Measurements from ENCODE around the gene WNT5B. TPM values are rescaled to one million over a fixed set of nuclear protein-coding genes. Genes with fewer than 3 reads are reported as not detected.
"Not testable (repeated sequence)": the region's sequence is repeated elsewhere in the genome, so short reads cannot be mapped to it uniquely, and the experiment has no call there.

Gene WNT5B
- total and polyA plus RNA-seq, 11 donors = 0.52 to 3.9 (median 1.3) TPM

GRCh38 chr12:1595690-1596347 is 33.2 kb upstream of the WNT5B start:
- 81 to 87% (median 83%) methylated on average over 9 of the region's 9 CpGs for WGBS, 4 donors
- no peak for DNase-seq
- TF ChIP-seq POLR2A (IDR thresholded peaks at IDR 0.05) = no peak
- TF ChIP-seq CTCF (IDR thresholded peaks at IDR 0.05) = no peak
- ATAC-seq = no peak
- Histone ChIP-seq H3K27ac (peak overlapping the region in 10 of 12 donors; percentile 87 to 97 (median 92)), H3K9me3 (no peaks in the 10 kb centered on the region), H3K4me1 (peaks cover 0 to 40% (median 28%) of the 10 kb centered on the region in 12 donors), H3K4me3 (peak overlapping the region in 7 of 12 donors; percentile 79 to 97 (median 88)), H3K36me3 (no peaks in the 10 kb centered on the region), H3K27me3 (no peaks in the 10 kb centered on the region)
- intact Hi-C loops (cut with DNase I) = loop anchor here in 3 of 10 donors (2.0 to 10.0 kb wide), 4 partner anchors 601 to 1021 kb away; partner anchors contain the start of gene ERC1 (in 2 of the 3)

- 96 to 99% (median 98%) methylated on average over 3 of the region's 3 CpGs for WGBS, 4 donors
- no peak for TF ChIP-seq POLR2A (IDR thresholded peaks at IDR 0.05)
- TF ChIP-seq CTCF (IDR thresholded peaks at IDR 0.05) = no peak
- ATAC-seq (no peak), DNase-seq (no peak)
- Histone ChIP-seq H3K27me3 (no peaks in the 10 kb centered on the region), H3K4me3 (no peak overlapping the region), H3K36me3 (no peaks in the 10 kb centered on the region), H3K4me1 (peaks cover 0 to 25% (median 4%) of the 10 kb centered on the region in 12 donors), H3K9me3 (no peaks in the 10 kb centered on the region), H3K27ac (no peak overlapping the region)
- intact Hi-C loops (cut with DNase I) = loop anchor here in 2 of 10 donors (10.0 kb wide), 3 partner anchors 604 to 1024 kb away; partner anchors contain the start of gene ERC1 (in 1 of the 2)
Observed at GRCh38 chr12:1598757-1599156, 30.3 kb upstream of the WNT5B start.

- H3K27ac ChIP-seq, H3K36me3 ChIP-seq, H3K9me3 ChIP-seq, DNase-seq, ATAC-seq, H3K4me3 ChIP-seq, H3K27me3 ChIP-seq: not testable (repeated sequence)
- peaks cover 0 to 31% (median 12%) of the 10 kb centered on the region in 12 donors for H3K4me1 ChIP-seq
- intact Hi-C loops (cut with DNase I) = loop anchor here in 2 of 10 donors (5.0 to 10.0 kb wide), 2 partner anchors 485 to 1028 kb away; no protein-coding TSS in a partner anchor
- 94 to 96% (median 96%) methylated on average over 9 of the region's 9 CpGs for WGBS, 4 donors
Observed at GRCh38 chr12:1602706-1603105, 26.3 kb upstream of the WNT5B start.

- H3K36me3 ChIP-seq = no peaks in the 10 kb centered on the region
- no peak overlapping the region for H3K27ac ChIP-seq
- no peak for TF ChIP-seq POLR2A (IDR thresholded peaks at IDR 0.05)
- TF ChIP-seq CTCF (IDR thresholded peaks at IDR 0.05) = no peak
- no peak overlapping the region for H3K4me3 ChIP-seq
- H3K4me1 ChIP-seq = peaks cover 0 to 38% (median 13%) of the 10 kb centered on the region in 12 donors
- WGBS, 4 donors = 87 to 90% (median 89%) methylated on average over 7 of the region's 7 CpGs
- no peaks in the 10 kb centered on the region for H3K9me3 ChIP-seq
- DNase-seq (no peak), ATAC-seq (no peak)
- no peaks in the 10 kb centered on the region for H3K27me3 ChIP-seq
- intact Hi-C loops (cut with DNase I) = loop anchor here in 2 of 10 donors (5.0 to 10.0 kb wide), 2 partner anchors 486 to 1029 kb away; no protein-coding TSS in a partner anchor
Observed at GRCh38 chr12:1603269-1603993, 25.6 kb upstream of the WNT5B start.

All from heart left ventricle (tissue), 16 donors.